ENCODE results near the gene TATDN2. TPM values are rescaled to one million over a fixed set of nuclear protein-coding genes. Genes with fewer than 3 reads are reported as not detected.

Gene TATDN2
- total RNA-seq, 2 experiments from 2014 or later: 22.0 to 57.5 TPM

DNA sequence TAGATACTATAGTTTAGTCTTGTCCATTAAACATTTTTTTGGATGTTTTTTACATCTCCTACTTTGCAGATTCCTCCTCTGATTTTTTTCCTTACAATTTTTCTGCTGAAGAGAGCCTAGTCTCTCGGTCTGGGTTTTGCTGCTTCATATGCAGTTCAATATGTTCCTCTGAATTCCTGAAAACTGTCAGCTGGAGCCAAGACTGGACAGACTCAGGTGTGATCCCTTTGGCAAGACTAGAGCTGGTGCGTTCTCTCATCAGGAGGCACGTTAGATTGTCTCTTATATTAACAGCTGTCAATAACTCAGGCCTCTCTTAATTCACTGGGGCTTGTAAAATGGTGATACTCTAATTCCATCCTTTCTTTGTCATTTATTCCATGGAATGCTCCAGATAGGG is 57.9 kb downstream of the TATDN2 start:
- no peak overlapping the region for H3K27ac ChIP-seq (ENCODE audit: low read depth, low read length, poor library complexity, severe bottlenecking)
- H2AFZ ChIP-seq (ENCODE audit: low read length): no peak overlapping the region
- intact Hi-C loops (cut with micrococcal nuclease; ENCODE audit: unreplicated experiment): no loop called here
- no peaks in the 10 kb centered on the region for H3K9me3 ChIP-seq (ENCODE audit: low read length)
- peaks cover 100% of the 10 kb centered on the region for H3K36me3 ChIP-seq (ENCODE audit: insufficient read depth, low read length)
- no TSS peak for BruUV-seq (replicated peaks)
- no peaks in the 10 kb centered on the region for H3K4me1 ChIP-seq (ENCODE audit: insufficient read depth, low read length, poor library complexity, severe bottlenecking)
- no peak overlapping the region for H3K4me2 ChIP-seq (ENCODE audit: low read length)
- no peak overlapping the region for H3K4me3 ChIP-seq (ENCODE audit: low read depth, low read length, poor library complexity, severe bottlenecking)
- ChIA-PET CTCF (ENCODE audit: unreplicated experiment) (no interaction called here), POLR2A (no interaction called here)
- no peak for DNase-seq (ENCODE audit: low spot score)
- no peaks in the 10 kb centered on the region; the same call in 1 of the 2 replicates for H4K20me1 ChIP-seq (ENCODE audit: insufficient read depth, low read length)
- no peaks in the 10 kb centered on the region for H3K9me2 ChIP-seq (ENCODE audit: insufficient read depth, low read length)
- H3K79me2 ChIP-seq (ENCODE audit: insufficient read depth, low read depth, low read length): no peaks in the 10 kb centered on the region
- TF ChIP-seq CTCF (conservative IDR thresholded peaks at IDR 0.05; ENCODE audit: low read length): no peak
- TF ChIP-seq EZH2phosphoT487 (IDR thresholded peaks at IDR 0.05; ENCODE audit: borderline replicate concordance, low read depth, low read length): no peak

DNA sequence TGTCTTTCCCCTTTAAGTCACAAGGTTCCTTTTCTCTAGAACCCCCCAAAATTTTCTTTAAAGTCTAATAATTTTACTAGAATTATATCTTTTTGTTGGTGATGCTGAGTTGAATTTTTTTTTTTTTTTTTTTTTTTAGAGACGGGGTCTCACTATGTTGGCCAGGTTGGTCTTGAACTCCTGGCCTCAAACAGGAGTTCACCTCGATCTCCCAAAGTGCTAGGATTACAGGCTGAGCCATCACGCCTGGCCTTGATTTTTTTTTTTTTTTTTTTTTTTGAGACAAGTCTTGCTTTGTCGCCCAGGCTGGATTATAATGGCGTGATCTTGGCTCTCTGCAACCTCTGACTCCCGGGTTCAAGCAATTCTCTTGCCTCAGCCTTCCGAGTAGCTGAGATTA is 60.4 kb downstream of the TATDN2 start:
- no peak overlapping the region for H3K4me3 ChIP-seq (ENCODE audit: low read depth, low read length, poor library complexity, severe bottlenecking)
- no peaks in the 10 kb centered on the region for H3K4me1 ChIP-seq (ENCODE audit: insufficient read depth, low read length, poor library complexity, severe bottlenecking)
- intact Hi-C loops (cut with micrococcal nuclease; ENCODE audit: unreplicated experiment): no loop called here
- peaks cover 100% of the 10 kb centered on the region for H3K36me3 ChIP-seq (ENCODE audit: insufficient read depth, low read length)
- H3K27ac ChIP-seq (ENCODE audit: low read depth, low read length, poor library complexity, severe bottlenecking): no peak overlapping the region
- no TSS peak for BruUV-seq (replicated peaks)
- TF ChIP-seq CTCF (conservative IDR thresholded peaks at IDR 0.05; ENCODE audit: low read length): no peak
- TF ChIP-seq EZH2phosphoT487 (IDR thresholded peaks at IDR 0.05; ENCODE audit: borderline replicate concordance, low read depth, low read length): no peak
- H3K79me2 ChIP-seq (ENCODE audit: insufficient read depth, low read depth, low read length): no peaks in the 10 kb centered on the region
- H3K4me2 ChIP-seq (ENCODE audit: low read length): no peak overlapping the region
- no peaks in the 10 kb centered on the region for H3K9me2 ChIP-seq (ENCODE audit: insufficient read depth, low read length)
- no peak overlapping the region for H2AFZ ChIP-seq (ENCODE audit: low read length)
- H3K9me3 ChIP-seq (ENCODE audit: low read length): no peaks in the 10 kb centered on the region
- H4K20me1 ChIP-seq (ENCODE audit: insufficient read depth, low read length): no peaks in the 10 kb centered on the region
- no peak for DNase-seq (ENCODE audit: low spot score)
- POLR2A ChIA-PET: no interaction called here
- CTCF ChIA-PET (ENCODE audit: unreplicated experiment): no interaction called here

DNA sequence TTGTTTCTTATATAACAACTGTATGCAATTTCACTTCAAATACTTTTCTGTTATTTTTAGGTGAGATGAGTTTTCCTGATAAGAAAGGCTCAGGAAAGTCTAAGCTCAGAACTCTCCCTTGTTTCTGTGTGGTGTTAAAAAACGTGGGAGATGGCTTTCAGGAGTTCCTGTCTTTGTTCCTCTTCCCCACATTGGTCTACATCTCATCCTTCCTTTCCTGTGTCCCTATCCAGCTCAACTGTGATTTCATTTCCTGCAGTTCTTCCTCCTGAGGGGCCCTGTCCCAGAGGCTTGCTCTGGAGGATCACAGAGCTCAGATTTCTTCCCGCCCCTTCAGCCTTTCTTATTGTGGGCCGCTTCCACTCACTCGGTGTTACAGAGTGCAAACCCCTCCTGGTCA is 61.5 kb downstream of the TATDN2 start:
- intact Hi-C loops (cut with micrococcal nuclease; ENCODE audit: unreplicated experiment): no loop called here
- POLR2A ChIA-PET: interaction anchor here (0.9 kb wide), 1 partner anchor 68 kb away, joined by 4 read pairs; no protein-coding TSS in a partner anchor
- no peak for TF ChIP-seq EZH2phosphoT487 (IDR thresholded peaks at IDR 0.05; ENCODE audit: borderline replicate concordance, low read depth, low read length)

More for the DNA sequence above, 61.5 kb downstream of the TATDN2 start:
- peaks cover 100% of the 10 kb centered on the region for H3K36me3 ChIP-seq (ENCODE audit: insufficient read depth, low read length)
- no peaks in the 10 kb centered on the region for H4K20me1 ChIP-seq (ENCODE audit: insufficient read depth, low read length)
- no peak for DNase-seq (ENCODE audit: low spot score)
- no peak overlapping the region for H3K4me2 ChIP-seq (ENCODE audit: low read length)
- H3K4me1 ChIP-seq (ENCODE audit: insufficient read depth, low read length, poor library complexity, severe bottlenecking): no peaks in the 10 kb centered on the region
- H3K27ac ChIP-seq (ENCODE audit: low read depth, low read length, poor library complexity, severe bottlenecking): no peak overlapping the region
- no TSS peak for BruUV-seq (replicated peaks)
- H3K79me2 ChIP-seq (ENCODE audit: insufficient read depth, low read depth, low read length): no peaks in the 10 kb centered on the region
- H2AFZ ChIP-seq (ENCODE audit: low read length): no peak overlapping the region
- H3K4me3 ChIP-seq (ENCODE audit: low read depth, low read length, poor library complexity, severe bottlenecking): no peak overlapping the region
- no peaks in the 10 kb centered on the region for H3K9me2 ChIP-seq (ENCODE audit: insufficient read depth, low read length)
- no peaks in the 10 kb centered on the region for H3K9me3 ChIP-seq (ENCODE audit: low read length)
- CTCF ChIA-PET (ENCODE audit: unreplicated experiment): no interaction called here
